ENCODE measurements around the gene ZNF775.

The ZNF775 gene

GRCh38 chr7:150420242-150420641 is 41.1 kb downstream of the ZNF775 start:
- TF ChIP-seq TCF12 (IDR thresholded peaks at IDR 0.05; ENCODE audit: low read depth): no peak

GRCh38 chr7:150420987-150421674 is 42.0 kb downstream of the ZNF775 start:
- TF ChIP-seq EGR1 (IDR thresholded peaks at IDR 0.05) (no peak), RAD21 (IDR thresholded peaks at IDR 0.05; ENCODE audit: low read depth) (peak; percentile 90)

DNA sequence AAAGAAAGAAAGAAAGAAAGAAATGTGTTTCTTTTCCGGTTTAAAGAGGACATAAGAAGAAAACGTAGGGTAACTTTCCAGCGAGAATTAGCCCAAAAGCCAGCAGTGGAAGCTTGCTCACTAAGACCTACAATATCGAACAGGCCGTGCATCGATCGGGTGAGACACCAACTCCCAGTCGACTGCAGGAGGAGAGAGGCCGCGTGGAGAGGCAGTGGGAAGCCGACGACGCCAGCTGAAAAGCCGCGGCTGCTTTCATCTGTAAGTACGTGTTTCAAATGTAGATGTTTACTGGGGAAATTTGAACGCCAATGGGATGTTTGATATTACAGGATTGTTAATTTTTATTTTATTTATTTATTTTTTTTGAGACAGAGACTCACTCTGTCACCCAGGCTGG is 42.7 kb downstream of the ZNF775 start:
- TF ChIP-seq, protein P1, sequence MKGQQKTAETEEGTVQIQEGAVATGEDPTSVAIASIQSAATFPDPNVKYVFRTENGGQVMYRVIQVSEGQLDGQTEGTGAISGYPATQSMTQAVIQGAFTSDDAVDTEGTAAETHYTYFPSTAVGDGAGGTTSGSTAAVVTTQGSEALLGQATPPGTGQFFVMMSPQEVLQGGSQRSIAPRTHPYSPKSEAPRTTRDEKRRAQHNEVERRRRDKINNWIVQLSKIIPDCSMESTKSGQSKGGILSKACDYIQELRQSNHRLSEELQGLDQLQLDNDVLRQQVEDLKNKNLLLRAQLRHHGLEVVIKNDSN (IDR thresholded peaks at IDR 0.05): no peak
- TF ChIP-seq YY1 (IDR thresholded peaks at IDR 0.05; ENCODE audit: low read depth) (no peak), TAF1 (IDR thresholded peaks at IDR 0.05; ENCODE audit: low read depth) (no peak), CREB1 (IDR thresholded peaks at IDR 0.05; ENCODE audit: low read depth) (no peak), TEAD4 (IDR thresholded peaks at IDR 0.05) (no peak), EGR1 (IDR thresholded peaks at IDR 0.05) (no peak), FOXM1 (IDR thresholded peaks at IDR 0.05; ENCODE audit: borderline replicate concordance, low read depth) (no peak), RAD21 (IDR thresholded peaks at IDR 0.05; ENCODE audit: low read depth) (no peak), ZBTB7A (IDR thresholded peaks at IDR 0.05; ENCODE audit: low read depth) (no peak), NFIC (IDR thresholded peaks at IDR 0.05) (no peak)
- TF ChIP-seq, protein P2, sequence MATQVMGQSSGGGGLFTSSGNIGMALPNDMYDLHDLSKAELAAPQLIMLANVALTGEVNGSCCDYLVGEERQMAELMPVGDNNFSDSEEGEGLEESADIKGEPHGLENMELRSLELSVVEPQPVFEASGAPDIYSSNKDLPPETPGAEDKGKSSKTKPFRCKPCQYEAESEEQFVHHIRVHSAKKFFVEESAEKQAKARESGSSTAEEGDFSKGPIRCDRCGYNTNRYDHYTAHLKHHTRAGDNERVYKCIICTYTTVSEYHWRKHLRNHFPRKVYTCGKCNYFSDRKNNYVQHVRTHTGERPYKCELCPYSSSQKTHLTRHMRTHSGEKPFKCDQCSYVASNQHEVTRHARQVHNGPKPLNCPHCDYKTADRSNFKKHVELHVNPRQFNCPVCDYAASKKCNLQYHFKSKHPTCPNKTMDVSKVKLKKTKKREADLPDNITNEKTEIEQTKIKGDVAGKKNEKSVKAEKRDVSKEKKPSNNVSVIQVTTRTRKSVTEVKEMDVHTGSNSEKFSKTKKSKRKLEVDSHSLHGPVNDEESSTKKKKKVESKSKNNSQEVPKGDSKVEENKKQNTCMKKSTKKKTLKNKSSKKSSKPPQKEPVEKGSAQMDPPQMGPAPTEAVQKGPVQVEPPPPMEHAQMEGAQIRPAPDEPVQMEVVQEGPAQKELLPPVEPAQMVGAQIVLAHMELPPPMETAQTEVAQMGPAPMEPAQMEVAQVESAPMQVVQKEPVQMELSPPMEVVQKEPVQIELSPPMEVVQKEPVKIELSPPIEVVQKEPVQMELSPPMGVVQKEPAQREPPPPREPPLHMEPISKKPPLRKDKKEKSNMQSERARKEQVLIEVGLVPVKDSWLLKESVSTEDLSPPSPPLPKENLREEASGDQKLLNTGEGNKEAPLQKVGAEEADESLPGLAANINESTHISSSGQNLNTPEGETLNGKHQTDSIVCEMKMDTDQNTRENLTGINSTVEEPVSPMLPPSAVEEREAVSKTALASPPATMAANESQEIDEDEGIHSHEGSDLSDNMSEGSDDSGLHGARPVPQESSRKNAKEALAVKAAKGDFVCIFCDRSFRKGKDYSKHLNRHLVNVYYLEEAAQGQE (IDR thresholded peaks at IDR 0.05; ENCODE audit: low read depth): no peak

- TF ChIP-seq MAX (IDR thresholded peaks at IDR 0.05): no peak
- TF ChIP-seq, protein P2 (IDR thresholded peaks at IDR 0.05; ENCODE audit: low read depth): no peak
- TF ChIP-seq EP300 (IDR thresholded peaks at IDR 0.05; ENCODE audit: borderline replicate concordance): no peak
- no peak for TF ChIP-seq YY1 (IDR thresholded peaks at IDR 0.05; ENCODE audit: low read depth)
- TF ChIP-seq CREB1 (IDR thresholded peaks at IDR 0.05; ENCODE audit: low read depth): no peak
- TF ChIP-seq ZBTB7A (IDR thresholded peaks at IDR 0.05; ENCODE audit: low read depth): no peak
- no peak for TF ChIP-seq RAD21 (IDR thresholded peaks at IDR 0.05; ENCODE audit: low read depth)
- no peak for TF ChIP-seq FOXM1 (IDR thresholded peaks at IDR 0.05; ENCODE audit: borderline replicate concordance, low read depth)
- TF ChIP-seq TCF12 (IDR thresholded peaks at IDR 0.05; ENCODE audit: low read depth): no peak
- TF ChIP-seq, protein P1 (IDR thresholded peaks at IDR 0.05): no peak
- no peak for TF ChIP-seq EGR1 (IDR thresholded peaks at IDR 0.05)
- no peak for TF ChIP-seq NFIC (IDR thresholded peaks at IDR 0.05)
- TF ChIP-seq CEBPB (IDR thresholded peaks at IDR 0.05): no peak
- no peak for TF ChIP-seq TAF1 (IDR thresholded peaks at IDR 0.05; ENCODE audit: low read depth)
Observed at GRCh38 chr7:150425670-150426069, 46.5 kb downstream of the ZNF775 start.

- no peak for TF ChIP-seq NFIC (IDR thresholded peaks at IDR 0.05)
- TF ChIP-seq FOXM1 (IDR thresholded peaks at IDR 0.05; ENCODE audit: borderline replicate concordance, low read depth): no peak
- 0 out of 2 replicates have a peak, but pooled peaks have one; percentile 43 for TF ChIP-seq TCF12 (IDR thresholded peaks at IDR 0.05; ENCODE audit: low read depth)
Observed at GRCh38 chr7:150428671-150429451, 49.7 kb downstream of the ZNF775 start.

DNA sequence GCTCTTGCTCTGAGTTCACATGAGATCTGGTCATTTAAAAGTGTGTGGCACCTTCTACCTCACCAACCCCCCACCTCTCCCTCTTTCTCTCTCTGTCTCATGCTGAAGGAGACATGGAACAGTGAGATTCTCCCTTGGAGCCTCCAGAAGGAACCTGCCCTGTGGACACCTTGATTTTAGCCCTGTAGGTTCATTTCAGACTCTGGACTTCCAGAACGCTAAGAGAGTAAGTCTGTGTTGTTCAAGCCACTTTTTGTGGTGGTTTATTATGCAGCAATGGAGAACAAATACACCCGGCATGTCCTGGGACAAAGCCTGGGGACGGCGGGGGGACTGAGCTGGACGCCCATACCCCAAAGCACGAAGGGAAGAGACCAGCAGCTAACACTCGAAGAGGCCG is 50.6 kb downstream of the ZNF775 start:
- TF ChIP-seq TEAD4 (IDR thresholded peaks at IDR 0.05) (no peak), RAD21 (IDR thresholded peaks at IDR 0.05; ENCODE audit: low read depth) (no peak), CEBPB (IDR thresholded peaks at IDR 0.05) (no peak), NFIC (IDR thresholded peaks at IDR 0.05) (no peak), EGR1 (IDR thresholded peaks at IDR 0.05) (no peak), TAF1 (IDR thresholded peaks at IDR 0.05; ENCODE audit: low read depth) (no peak), CREB1 (IDR thresholded peaks at IDR 0.05; ENCODE audit: low read depth) (no peak), MAX (IDR thresholded peaks at IDR 0.05) (no peak), EP300 (IDR thresholded peaks at IDR 0.05; ENCODE audit: borderline replicate concordance) (no peak), ZBTB7A (IDR thresholded peaks at IDR 0.05; ENCODE audit: low read depth) (no peak)
- TF ChIP-seq, protein P1 (IDR thresholded peaks at IDR 0.05): no peak
- TF ChIP-seq, protein P2 (IDR thresholded peaks at IDR 0.05; ENCODE audit: low read depth): no peak

Measured in Ishikawa (cell line).